Caco-2 (cell line): ENCODE data around the gene DYNLL2. TPM values are rescaled to one million over a fixed set of nuclear protein-coding genes. Genes with fewer than 3 reads are reported as not detected.

Experiments used
- BruUV-seq: library from RNA; stranded (reverse); fragments of 400-500 nt; replicated peaks from 2 replicates; lab custom pipeline; 2021; lab: Mats Ljungman, UMichigan
- CTCF ChIA-PET: fragments of 300-600 bp; sonication (Branson Sonifier 250); formaldehyde crosslinking; loops from one replicate; lab custom pipeline; 2022; ENCODE audit warnings: antibody characterized with exemption; lab: Charles Lee
- POLR2A ChIA-PET: fragments of 300-600 bp; sonication (Branson Sonifier 250); formaldehyde crosslinking; loops from one replicate; lab custom pipeline; 2022; ENCODE audit warnings: antibody characterized with exemption; lab: Charles Lee
- DNase-seq, 2 experiments: peaks; one replicate each; pipeline versions ENCODE4 v3.0.0 to v3.0.0-alpha.2; 2020 to 2022
- H3K27me3 ChIP-seq: replicated peaks from 2 replicates; pipeline ENCODE4 v1.6.0; 2011; ENCODE audit warnings: low read length; ENCODE audit not compliant: control insufficient read depth, insufficient read depth
- H3K36me3 ChIP-seq: 2 replicates; pipeline ENCODE4 v1.5.1; 2011; ENCODE audit warnings: low read length; ENCODE audit not compliant: control insufficient read depth, insufficient read depth
- H3K4me1 ChIP-seq: fragments of 250-450 bp; sonication (Bioruptor Pico); 2 replicates; pipeline ENCODE4 v1.5.1; 2020; ENCODE audit warnings: mild to moderate bottlenecking
- H3K4me3 ChIP-seq: 2 replicates; pipeline ENCODE4 v1.5.1; 2011; ENCODE audit warnings: low read depth, mild to moderate bottlenecking, control low read depth, low read length
- H3K9me3 ChIP-seq: fragments of 250-450 bp; sonication (Bioruptor Pico); 2 replicates; pipeline ENCODE4 v1.5.1; 2020; ENCODE audit warnings: mild to moderate bottlenecking, moderate library complexity
- H3K27ac Mint-ChIP-seq: one replicate; pipeline ENCODE4 v1.8.0; 2022; ENCODE audit warnings: mixed read lengths; ENCODE audit not compliant: unreplicated experiment
- H3K27me3 Mint-ChIP-seq: one replicate; pipeline ENCODE4 v1.8.0; 2022; ENCODE audit warnings: mixed read lengths; ENCODE audit not compliant: insufficient read depth, unreplicated experiment
- H3K36me3 Mint-ChIP-seq: one replicate; pipeline ENCODE4 v1.8.0; 2022; ENCODE audit warnings: mild to moderate bottlenecking, mixed read lengths; ENCODE audit not compliant: insufficient read depth, unreplicated experiment
- H3K4me1 Mint-ChIP-seq: one replicate; pipeline ENCODE4 v1.8.0; 2022; ENCODE audit warnings: low read depth, mixed read lengths; ENCODE audit not compliant: unreplicated experiment
- H3K4me3 Mint-ChIP-seq: one replicate; pipeline ENCODE4 v1.8.0; 2022; ENCODE audit warnings: mild to moderate bottlenecking, moderate library complexity, mixed read lengths; ENCODE audit not compliant: unreplicated experiment
- H3K9me3 Mint-ChIP-seq: one replicate; pipeline ENCODE4 v1.8.0; 2022; ENCODE audit warnings: mixed read lengths; ENCODE audit not compliant: unreplicated experiment
- CTCF ChIP-seq, 2 experiments: fragments of 200-600 bp in 1 of 2; IDR thresholded peaks; 1 replicate in 1 of 2; 2 replicates in 1 of 2; pipeline versions ENCODE4 v1.5.1 to v1.8.0; 2011 to 2022; ENCODE audit warnings: antibody characterized with exemption in 1 of 2, control low read depth in 1 of 2, inconsistent platforms in 1 of 2, low read depth in 1 of 2, low read length in 1 of 2, mild to moderate bottlenecking in 1 of 2, moderate library complexity in 1 of 2; ENCODE audit not compliant: insufficient read depth in 1 of 2, severe bottlenecking in 1 of 2, unreplicated experiment in 1 of 2
- intact Hi-C: fragments of 100-400 bp; cut with micrococcal nuclease; formaldehyde crosslinking; loops from one replicate; pipeline ENCODE4 v1.10.0; 2022; ENCODE audit not compliant: unreplicated experiment
- total RNA-seq: library from RNA; stranded (reverse); gene quantifications from 2 replicates; pipeline ENCODE4 v1.2.3, GENCODE V29; 2022

DYNLL2 gene
- total RNA-seq, 1 experiment from 2014 or later, result 80.6 TPM

DNA sequence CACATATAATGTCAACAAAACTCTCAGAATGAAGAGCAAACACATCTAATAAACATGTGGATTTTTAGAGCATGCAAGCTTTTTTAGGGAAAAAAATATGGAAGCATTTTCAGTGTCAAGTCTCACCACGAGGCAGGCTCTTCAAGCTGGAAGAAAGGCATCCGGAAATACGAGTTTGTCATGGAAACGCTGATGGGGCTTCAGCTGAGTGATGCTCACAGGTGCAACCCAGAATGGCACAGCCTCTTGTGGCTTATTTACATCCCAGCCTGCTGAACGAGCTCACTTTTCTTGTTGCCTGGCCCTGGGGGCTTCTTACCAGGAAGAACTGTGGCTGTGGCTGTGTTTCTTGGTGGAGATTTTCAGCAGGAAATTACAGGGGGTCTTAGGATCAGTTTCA is 24.1 kb upstream of the DYNLL2 start:
- Histone ChIP-seq H3K4me3 (no peak overlapping the region), H3K36me3 (no peaks in the 10 kb centered on the region), H3K27me3 (no peaks in the 10 kb centered on the region), H3K4me1 (no peaks in the 10 kb centered on the region), H3K9me3 (no peaks in the 10 kb centered on the region)
- no peak overlapping the region for H3K27ac Mint-ChIP-seq
- H3K36me3 Mint-ChIP-seq, result no peaks in the 10 kb centered on the region
- H3K9me3 Mint-ChIP-seq, result no peaks in the 10 kb centered on the region
- DNase-seq, result peak in 1 of 2 experiments; percentile 33
- no peak for TF ChIP-seq CTCF (IDR thresholded peaks at IDR 0.05; ENCODE audit: insufficient read depth in 1 of 2, low read depth in 1 of 2, low read length in 1 of 2, severe bottlenecking in 1 of 2, unreplicated experiment in 1 of 2)
- no peaks in the 10 kb centered on the region for H3K4me1 Mint-ChIP-seq
- no TSS peak for BruUV-seq
- H3K4me3 Mint-ChIP-seq, result no peak overlapping the region
- intact Hi-C loops, result no loop called here
- CTCF ChIA-PET, result no interaction called here
- POLR2A ChIA-PET, result no interaction called here
- H3K27me3 Mint-ChIP-seq, result no peaks in the 10 kb centered on the region

DNA sequence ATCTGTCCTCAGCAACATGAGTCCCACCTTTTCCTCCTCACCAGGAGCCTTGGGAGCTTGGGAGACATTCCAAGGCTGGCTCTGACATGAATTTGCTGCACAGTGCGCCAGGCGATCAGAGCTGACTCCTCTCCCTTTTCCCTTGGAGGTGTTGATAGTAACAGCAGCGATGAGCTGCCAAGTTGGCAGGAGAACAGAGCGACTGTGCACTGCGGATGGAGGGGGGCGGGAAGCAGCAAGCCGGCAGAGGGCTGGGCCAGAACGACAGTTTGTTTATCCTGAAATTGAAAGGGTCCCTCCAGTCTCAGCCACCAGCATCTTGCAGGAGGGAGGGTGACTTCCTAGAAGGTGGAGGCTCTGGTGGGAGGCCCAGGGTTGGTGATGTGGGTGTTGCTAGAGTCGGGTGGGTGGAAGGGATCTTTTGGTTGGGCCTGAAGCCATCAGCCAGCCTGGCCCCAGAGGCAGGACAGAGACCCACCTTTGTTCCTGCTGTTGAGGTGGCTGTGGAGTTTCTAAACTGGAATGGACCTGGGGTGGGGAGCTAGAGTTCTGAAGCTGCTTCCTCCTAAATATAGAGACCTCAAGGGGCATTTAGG is 22.5 kb upstream of the DYNLL2 start:
- no peaks in the 10 kb centered on the region for H3K36me3 Mint-ChIP-seq

DNA sequence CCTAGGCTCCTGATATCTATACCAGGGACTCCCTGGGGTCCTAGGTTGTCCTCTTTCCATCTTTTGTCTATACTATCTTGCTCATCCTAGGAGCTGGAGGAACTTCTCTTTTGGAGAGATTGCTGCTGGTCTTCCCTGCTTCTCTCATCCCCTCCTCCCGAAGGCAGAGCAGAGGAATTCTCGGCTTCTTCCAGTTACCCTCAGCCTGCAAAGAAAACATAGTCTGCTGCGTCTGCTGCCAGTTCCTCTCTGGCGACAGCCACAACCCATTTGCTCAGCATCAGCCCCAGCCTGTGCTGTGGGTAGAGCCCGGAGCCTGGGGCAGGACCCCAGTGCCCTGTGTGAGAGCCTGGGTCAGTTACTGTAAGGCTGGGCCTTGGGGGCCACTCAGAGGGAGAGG is 21.5 kb upstream of the DYNLL2 start:
- TF ChIP-seq CTCF (IDR thresholded peaks at IDR 0.05; ENCODE audit: insufficient read depth in 1 of 2, low read depth in 1 of 2, low read length in 1 of 2, severe bottlenecking in 1 of 2, unreplicated experiment in 1 of 2), result no peak
- Mint-ChIP-seq H3K36me3 (no peaks in the 10 kb centered on the region), H3K27me3 (no peaks in the 10 kb centered on the region), H3K4me1 (no peaks in the 10 kb centered on the region), H3K4me3 (no peak overlapping the region), H3K27ac (no peak overlapping the region), H3K9me3 (no peaks in the 10 kb centered on the region)
- intact Hi-C loops, result no loop called here
- DNase-seq, result no peak
- no peak overlapping the region for H3K4me3 ChIP-seq
- H3K4me1 ChIP-seq, result no peaks in the 10 kb centered on the region
- H3K9me3 ChIP-seq, result no peaks in the 10 kb centered on the region
- H3K27me3 ChIP-seq, result no peaks in the 10 kb centered on the region
- H3K36me3 ChIP-seq, result no peaks in the 10 kb centered on the region
- BruUV-seq, result no TSS peak
- CTCF ChIA-PET, result no interaction called here
- POLR2A ChIA-PET, result interaction anchor here (1.1 kb wide), 1 partner anchor 21 kb away, joined by 3 read pairs; no protein-coding TSS in a partner anchor

More for the DNA sequence above, 22.5 kb upstream of the DYNLL2 start:
- H3K4me1 ChIP-seq, result no peaks in the 10 kb centered on the region
- H3K36me3 ChIP-seq, result no peaks in the 10 kb centered on the region
- no peak for TF ChIP-seq CTCF (IDR thresholded peaks at IDR 0.05; ENCODE audit: insufficient read depth in 1 of 2, low read depth in 1 of 2, low read length in 1 of 2, severe bottlenecking in 1 of 2, unreplicated experiment in 1 of 2)
- no peaks in the 10 kb centered on the region for H3K27me3 ChIP-seq
- no peak for DNase-seq
- POLR2A ChIA-PET, result interaction anchor here (1.1 kb wide), 1 partner anchor 22 kb away, joined by 3 read pairs; no protein-coding TSS in a partner anchor
- no peaks in the 10 kb centered on the region for H3K27me3 Mint-ChIP-seq
- no peak overlapping the region for H3K4me3 Mint-ChIP-seq
- no peaks in the 10 kb centered on the region for H3K9me3 ChIP-seq
- H3K27ac Mint-ChIP-seq, result no peak overlapping the region
- no peaks in the 10 kb centered on the region for H3K4me1 Mint-ChIP-seq
- no TSS peak for BruUV-seq
- CTCF ChIA-PET, result no interaction called here
- no peak overlapping the region for H3K4me3 ChIP-seq
- H3K9me3 Mint-ChIP-seq, result no peaks in the 10 kb centered on the region
- intact Hi-C loops, result no loop called here
